Glutamatergic neuron (in vitro differentiated cells): ENCODE measurements around the gene PGAP6. TPM values are rescaled to one million over a fixed set of nuclear protein-coding genes. Genes with fewer than 3 reads are reported as not detected.
"Not testable (repeated sequence)": the region's sequence is repeated elsewhere in the genome, so short reads cannot be mapped to it uniquely, and the experiment has no call there.

Source experiments
- DNase-seq: peaks from one replicate; pipeline ENCODE4 v3.0.0; 2022
- H3K27ac Mint-ChIP-seq: one replicate; pipeline ENCODE4 v1.8.0; 2020; ENCODE audit warnings: mild to moderate bottlenecking, mixed read lengths, inconsistent platforms; ENCODE audit not compliant: unreplicated experiment
- H3K27me3 Mint-ChIP-seq: one replicate; pipeline ENCODE4 v1.8.0; 2020; ENCODE audit warnings: mild to moderate bottlenecking, moderate library complexity, mixed read lengths, inconsistent platforms; ENCODE audit not compliant: unreplicated experiment
- H3K36me3 Mint-ChIP-seq: one replicate; pipeline ENCODE4 v1.8.0; 2020; ENCODE audit warnings: mild to moderate bottlenecking, mixed read lengths, inconsistent platforms; ENCODE audit not compliant: unreplicated experiment
- H3K4me1 Mint-ChIP-seq: one replicate; pipeline ENCODE4 v1.8.0; 2020; ENCODE audit warnings: mild to moderate bottlenecking, low read depth, mixed read lengths, inconsistent platforms; ENCODE audit not compliant: unreplicated experiment
- H3K4me3 Mint-ChIP-seq: one replicate; pipeline ENCODE4 v1.8.0; 2020; ENCODE audit warnings: mild to moderate bottlenecking, mixed read lengths, inconsistent platforms; ENCODE audit not compliant: unreplicated experiment
- H3K9me3 Mint-ChIP-seq: one replicate; pipeline ENCODE4 v1.8.0; 2020; ENCODE audit warnings: mild to moderate bottlenecking, moderate library complexity, mixed read lengths, inconsistent platforms; ENCODE audit not compliant: unreplicated experiment
- CTCF ChIP-seq: fragments of 200-600 bp; sonication (generic); IDR thresholded peaks from one replicate; pipeline ENCODE4 v1.5.0; 2021; ENCODE audit not compliant: partially characterized antibody, unreplicated experiment
- total RNA-seq: library from RNA; stranded (reverse); fragmentation: NEBNext Ultra II Directional; extraction: Animal tissue kit (Norgen Biotek cat#: 25700); gene quantifications from one replicate; pipeline ENCODE4 v1.2.1, GENCODE V29; 2021; ENCODE audit not compliant: unreplicated experiment

PGAP6 gene
- total RNA-seq, 1 donor from 2014 or later: 54.5 TPM

- Mint-ChIP-seq H3K4me3 (peak overlapping the region; percentile 92), H3K27ac (no peak overlapping the region), H3K36me3 (peaks cover 3% of the 10 kb centered on the region), H3K27me3 (no peaks in the 10 kb centered on the region), H3K9me3 (peaks cover 7% of the 10 kb centered on the region), H3K4me1 (no peaks in the 10 kb centered on the region)
- TF ChIP-seq CTCF: no peak
- no peak for DNase-seq
Observed at GRCh38 chr16:351804-352520, 29.8 kb downstream of the PGAP6 start.

- peaks cover 5% of the 10 kb centered on the region for H3K36me3 Mint-ChIP-seq
- no peaks in the 10 kb centered on the region for H3K27me3 Mint-ChIP-seq
- no peak overlapping the region for H3K4me3 Mint-ChIP-seq
- peaks cover 8% of the 10 kb centered on the region for H3K9me3 Mint-ChIP-seq
- H3K4me1 Mint-ChIP-seq: no peaks in the 10 kb centered on the region
- no peak overlapping the region for H3K27ac Mint-ChIP-seq
- TF ChIP-seq CTCF: no peak
- no peak for DNase-seq
Observed at GRCh38 chr16:350203-350602, 31.6 kb downstream of the PGAP6 start.

GRCh38 chr16:349211-349610 is 32.6 kb downstream of the PGAP6 start:
- H3K27me3 Mint-ChIP-seq: no peaks in the 10 kb centered on the region
- no peak for DNase-seq
- no peak for TF ChIP-seq CTCF
- peaks cover 11% of the 10 kb centered on the region for H3K36me3 Mint-ChIP-seq
- H3K9me3 Mint-ChIP-seq: peaks cover 8% of the 10 kb centered on the region
- H3K27ac Mint-ChIP-seq: no peak overlapping the region
- no peaks in the 10 kb centered on the region for H3K4me1 Mint-ChIP-seq
- H3K4me3 Mint-ChIP-seq: no peak overlapping the region

GRCh38 chr16:348495-348894 is 33.3 kb downstream of the PGAP6 start:
- H3K4me3 Mint-ChIP-seq, H3K27me3 Mint-ChIP-seq, H3K4me1 Mint-ChIP-seq, DNase-seq, H3K27ac Mint-ChIP-seq, H3K9me3 Mint-ChIP-seq: not testable (repeated sequence)
- peaks cover 11% of the 10 kb centered on the region for H3K36me3 Mint-ChIP-seq

GRCh38 chr16:347203-347602 is 34.6 kb downstream of the PGAP6 start:
- Mint-ChIP-seq H3K27me3 (peaks cover 2% of the 10 kb centered on the region), H3K4me1 (no peaks in the 10 kb centered on the region), H3K27ac (no peak overlapping the region), H3K36me3 (peaks cover 11% of the 10 kb centered on the region), H3K4me3 (peak overlapping the region; percentile 13), H3K9me3 (peaks cover 8% of the 10 kb centered on the region)
- DNase-seq: no peak
- no peak for TF ChIP-seq CTCF
